Hypothalamus (tissue), 51 donors: ENCODE measurements around the gene ABHD10.

Experiments used
- DNase-seq, 51 donors: peaks; one replicate each; lab custom pipeline; 2025; lab: John Stamatoyannopoulos, UW

ABHD10 gene

GRCh38 chr3:111978583-111979433 is at the start of gene ABHD10:
Gene ABHD10, plus strand, starts transcription at chr3:111979026. Its CDS starts 36 bp downstream, at chr3:111979062.
- DNase-seq, result peak; percentile 69 to 98 (median 92)

GRCh38 chr3:111929484-111929883 is 49.3 kb upstream of the ABHD10 start:
- DNase-seq, result no peak

- DNase-seq, result no peak
These were observed 45.9 kb upstream of the ABHD10 start for GRCh38 chr3:111932946-111933345.

- DNase-seq, result no peak
These were observed 42.5 kb upstream of the ABHD10 start for GRCh38 chr3:111936191-111936841.

GRCh38 chr3:111936967-111937366 is 41.9 kb upstream of the ABHD10 start:
- no peak for DNase-seq

- no peak for DNase-seq
These were observed 41.0 kb upstream of the ABHD10 start for GRCh38 chr3:111937871-111938270.

DNA sequence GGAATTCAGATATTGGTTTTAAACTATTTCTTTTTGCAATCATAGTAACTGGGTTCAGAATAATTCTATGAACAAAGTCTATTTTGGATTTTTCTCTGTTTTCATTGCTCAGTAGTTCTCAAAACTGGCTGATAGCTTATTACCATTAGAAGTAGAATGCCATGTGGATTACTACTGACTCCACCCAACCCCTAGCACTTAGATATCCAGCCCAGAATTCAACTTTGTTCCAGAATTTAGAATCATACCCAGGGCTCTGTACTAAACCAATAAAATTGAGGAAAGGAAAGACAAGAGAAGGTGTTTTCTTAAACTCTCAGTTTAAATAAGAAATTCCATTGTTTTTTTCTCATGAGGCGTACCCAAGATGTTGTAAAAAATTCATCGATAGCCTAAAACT is 39.0 kb upstream of the ABHD10 start:
- no peak for DNase-seq

DNA sequence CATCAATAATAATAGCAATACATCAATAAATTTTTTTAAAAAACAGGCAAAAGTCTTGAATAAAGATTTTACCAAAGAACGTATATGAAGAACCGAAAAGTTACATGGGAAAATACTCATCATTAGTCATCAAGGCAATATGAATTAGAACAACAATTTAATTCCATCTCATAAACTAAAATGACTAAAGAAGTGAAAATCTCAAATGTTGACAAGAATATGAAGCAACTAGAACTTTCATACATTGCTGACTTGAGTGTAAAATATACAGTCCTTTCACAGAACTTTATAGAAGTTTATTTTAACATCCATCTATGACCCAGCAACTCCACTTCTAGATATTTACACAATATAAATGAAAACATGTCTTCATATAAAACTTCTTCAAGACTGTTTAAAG is 35.3 kb upstream of the ABHD10 start:
- no peak for DNase-seq

DNA sequence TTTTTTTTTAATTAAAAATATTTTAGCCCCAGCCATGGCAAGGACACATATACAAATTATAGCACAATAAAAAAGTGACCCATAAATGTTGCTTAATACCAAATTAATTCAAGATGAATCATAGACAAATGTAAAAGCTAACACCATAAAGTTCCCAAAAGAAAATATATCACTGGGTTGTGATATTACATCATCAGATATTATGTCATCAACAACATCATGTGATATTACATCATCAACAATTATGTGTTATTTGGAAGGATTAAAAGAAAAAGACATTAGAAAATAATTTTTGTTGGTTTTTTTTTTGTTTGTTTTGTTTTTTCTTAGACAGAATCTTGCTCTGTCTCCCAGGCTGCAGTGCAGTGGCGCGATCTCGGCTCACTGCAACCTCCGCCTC is 34.5 kb upstream of the ABHD10 start:
- DNase-seq, result no peak

GRCh38 chr3:111947231-111947630 is 31.6 kb upstream of the ABHD10 start:
- DNase-seq, result no peak

- no peak for DNase-seq
These were observed 30.0 kb upstream of the ABHD10 start for GRCh38 chr3:111948786-111949185.

GRCh38 chr3:111949712-111950111 is 29.1 kb upstream of the ABHD10 start:
- DNase-seq, result no peak

DNA sequence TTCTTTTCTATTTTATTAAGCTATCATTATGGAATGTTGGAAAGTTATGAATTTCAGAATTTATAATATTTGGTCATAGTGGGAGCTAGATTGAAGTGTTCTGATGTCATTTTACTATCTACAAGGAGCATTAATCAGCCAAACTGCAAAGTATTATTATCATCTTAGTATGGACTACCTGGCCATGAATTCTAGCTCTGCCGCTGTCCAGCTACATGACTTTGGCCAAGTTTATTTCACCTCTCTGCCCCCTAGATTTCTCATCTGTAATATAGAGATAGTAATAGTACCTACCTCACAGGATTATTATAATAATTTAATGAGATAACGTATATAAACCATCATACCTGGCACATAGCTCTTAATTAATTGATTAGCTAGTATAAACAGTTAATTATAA is 27.8 kb upstream of the ABHD10 start:
- no peak for DNase-seq

- DNase-seq, result no peak
These were observed 26.7 kb upstream of the ABHD10 start for GRCh38 chr3:111952086-111952485.

DNA sequence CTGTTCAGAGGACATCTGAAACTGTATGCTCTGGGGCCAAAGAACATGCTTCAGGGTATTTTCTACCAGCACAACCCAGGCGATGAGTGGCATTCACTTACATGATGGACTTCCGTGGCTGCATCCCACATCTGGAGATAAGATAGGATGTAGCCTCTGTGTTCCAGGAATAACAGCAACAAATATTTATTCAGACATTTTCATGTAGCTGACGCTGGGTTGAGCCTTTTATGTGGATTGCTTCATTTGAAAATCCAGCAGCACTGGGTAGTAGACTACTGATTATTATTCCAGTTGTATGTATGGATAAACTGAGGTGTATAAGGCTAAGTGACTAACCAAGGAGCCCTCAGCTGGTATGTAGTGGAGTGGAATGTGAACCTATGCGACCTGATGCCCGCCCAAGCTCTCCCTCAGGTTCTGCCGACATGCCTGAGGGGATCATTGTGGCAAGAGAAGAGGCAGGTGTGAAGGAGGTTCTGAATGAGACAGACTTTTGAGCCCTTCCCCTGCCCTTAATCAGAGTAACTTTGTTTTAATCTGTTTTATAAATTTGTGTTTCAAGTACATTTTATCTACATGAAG is 25.9 kb upstream of the ABHD10 start:
- no peak for DNase-seq

DNA sequence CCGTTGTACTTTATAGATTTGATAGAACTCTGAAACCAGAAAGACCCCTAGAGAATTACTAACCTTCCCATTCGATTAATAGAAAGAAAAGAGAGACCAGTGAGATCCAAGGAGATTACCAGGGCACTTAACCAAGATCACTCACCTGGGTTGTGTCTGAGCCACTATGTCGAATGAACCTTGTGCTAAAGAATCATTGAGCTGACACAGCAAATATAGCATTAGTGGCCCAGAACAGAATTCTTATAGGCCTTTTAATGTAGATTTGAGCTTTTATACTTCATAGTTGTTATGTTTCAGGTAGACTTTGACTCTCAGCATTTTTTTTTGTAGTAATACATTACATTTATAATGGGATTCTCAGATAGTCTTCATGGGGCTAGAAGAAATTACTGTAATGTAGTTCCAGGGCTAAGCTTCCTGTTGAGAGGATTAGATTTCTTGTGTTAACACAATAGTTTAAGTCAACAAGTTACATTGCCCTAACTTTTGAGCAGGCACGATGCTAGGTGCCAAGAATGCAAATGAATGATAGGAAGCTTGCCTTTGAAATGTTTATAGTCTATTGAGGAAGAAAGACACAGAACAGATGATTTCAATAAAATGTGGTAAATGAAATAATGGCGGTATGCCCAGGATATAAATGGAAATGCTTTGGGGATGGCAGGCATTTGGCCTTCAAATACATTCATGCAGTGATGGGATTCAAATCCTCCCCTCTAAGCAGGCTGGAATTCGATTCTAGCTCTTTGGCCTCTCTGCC is 24.4 kb upstream of the ABHD10 start:
- no peak for DNase-seq

GRCh38 chr3:111955876-111956275 is 22.9 kb upstream of the ABHD10 start:
- DNase-seq, result no peak

DNA sequence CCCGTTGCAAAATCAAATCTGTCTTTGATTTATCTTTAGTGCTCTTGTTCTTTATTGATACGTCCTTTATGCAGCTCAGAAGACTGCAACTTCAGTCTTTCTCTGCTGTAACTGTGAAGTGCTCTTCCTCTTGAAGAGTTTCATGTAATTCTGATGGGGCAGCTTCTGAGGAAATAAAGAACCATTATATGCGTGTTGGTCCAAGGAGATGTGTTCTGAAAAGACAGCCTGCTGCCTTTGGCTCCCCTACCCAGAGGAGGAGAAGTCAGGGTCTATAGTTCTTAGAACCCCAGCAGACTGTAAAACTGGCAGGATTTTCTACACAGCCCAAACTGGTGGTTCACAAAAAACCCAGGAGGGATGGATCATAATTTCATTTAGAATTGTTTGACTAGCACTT is 22.4 kb upstream of the ABHD10 start:
- DNase-seq, result no peak

DNA sequence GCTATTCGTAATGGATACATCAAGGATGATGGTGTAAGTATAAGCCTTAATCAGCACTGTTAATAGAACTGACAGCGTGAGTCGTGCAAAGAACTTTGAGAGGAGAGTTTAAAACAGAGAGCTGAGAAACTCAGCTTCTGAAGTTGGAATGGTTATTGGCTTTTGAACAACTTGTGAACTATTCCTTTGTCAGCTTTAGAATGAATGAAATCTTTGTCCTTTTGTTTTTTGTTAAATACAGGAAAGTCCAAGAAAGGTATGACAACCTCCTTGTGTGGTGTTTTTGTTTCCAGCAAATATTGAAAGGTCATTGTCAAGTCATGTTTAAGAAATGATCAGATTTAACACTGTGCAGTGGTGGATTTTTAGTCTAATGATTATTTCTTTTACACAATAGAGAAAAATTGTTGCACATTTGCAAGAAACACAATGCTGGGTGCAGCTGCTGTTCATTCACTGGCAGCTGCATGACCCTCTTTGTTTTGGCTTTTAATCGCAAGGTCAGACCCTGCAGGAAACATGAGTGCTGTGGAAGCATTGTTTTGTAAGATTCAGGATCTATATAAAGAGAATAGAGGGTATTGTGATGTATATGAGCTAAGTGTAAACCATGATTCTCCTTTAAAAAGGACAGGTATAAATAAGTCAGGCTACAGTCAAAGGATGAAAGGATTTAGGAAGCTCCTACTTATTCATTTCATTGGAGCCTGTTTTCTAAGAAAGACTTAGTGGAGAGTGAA is 21.7 kb upstream of the ABHD10 start:
- peak in 3 of 51 donors; percentile 4 to 49 (median 7) for DNase-seq

DNA sequence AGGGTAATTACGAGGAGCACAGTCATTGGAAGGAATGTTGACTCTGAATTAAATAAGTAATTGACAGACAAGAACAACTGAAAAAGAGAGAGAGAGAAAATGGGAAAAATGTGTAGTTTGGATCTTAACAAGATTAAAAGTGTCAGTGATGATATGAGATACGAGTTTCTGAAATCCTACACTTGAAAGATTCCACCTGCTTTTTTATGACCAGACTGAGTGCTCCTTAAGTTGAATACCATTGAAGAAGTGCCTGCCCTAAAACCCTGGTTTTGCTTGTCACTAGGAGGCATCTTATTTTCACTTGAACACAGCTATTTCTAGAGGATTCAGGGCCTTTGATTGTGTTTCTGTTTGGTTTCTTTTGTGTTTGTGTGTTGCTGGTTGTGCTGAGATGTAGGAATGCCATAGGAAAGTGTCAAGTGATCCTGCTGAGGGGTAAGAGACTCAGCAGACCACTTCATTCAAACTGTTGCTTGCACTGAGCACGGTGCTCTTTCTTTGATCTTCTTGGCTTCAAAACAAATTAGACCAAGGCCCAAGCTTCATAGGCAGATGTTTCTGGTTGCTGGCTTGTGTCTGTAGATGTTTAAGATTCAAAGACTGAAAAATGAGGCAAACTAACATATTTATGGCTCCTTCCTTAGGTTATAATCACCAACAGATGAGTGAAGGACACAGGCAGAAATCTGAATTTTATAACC is 17.2 kb upstream of the ABHD10 start:
- no peak for DNase-seq
